Right atrium auricular region (tissue), 2 donors: ENCODE data around the gene UBAP1. TPM values are rescaled to one million over a fixed set of nuclear protein-coding genes. Genes with fewer than 3 reads are reported as not detected.
A peak's percentile ranks its signal among the peaks of the same experiment; 100 is the strongest.
"Not testable (repeated sequence)": the region's sequence is repeated elsewhere in the genome, so short reads cannot be mapped to it uniquely, and the experiment has no call there.

ENCODE experiments used
- DNase-seq: peaks from one replicate; pipeline ENCODE4 v3.0.0-alpha.2; 2019; ENCODE audit warnings: low spot score
- H3K27ac ChIP-seq, 2 donors: fragments of 200-600 bp; sonication (generic); 1 replicate in 1 of 2; 2 replicates in 1 of 2; pipeline ENCODE4 v1.5.1; 2016 to 2019
- H3K27me3 ChIP-seq, 2 donors: fragments of 200-600 bp; sonication (generic); one replicate each; pipeline versions ENCODE4 v1.5.1 to v1.6.0; 2017 to 2019
- H3K36me3 ChIP-seq: fragments of 200-600 bp; sonication (generic); one replicate; pipeline ENCODE4 v1.5.1; 2016
- H3K4me1 ChIP-seq, 2 donors: fragments of 200-600 bp; sonication (generic); one replicate each; pipeline versions ENCODE4 v1.5.1 to v1.6.0; 2017 to 2019
- H3K4me3 ChIP-seq, 2 donors: fragments of 200-600 bp; sonication (generic); 1 replicate in 1 of 2; 2 replicates in 1 of 2; pipeline ENCODE4 v1.5.1; 2017 to 2019; ENCODE audit warnings: mild to moderate bottlenecking in 1 of 2, moderate library complexity in 1 of 2
- H3K9me3 ChIP-seq, 2 donors: fragments of 200-600 bp; sonication (generic); one replicate each; pipeline ENCODE4 v1.5.1; 2019
- total RNA-seq, 2 donors: library from RNA; depleted of rRNA; stranded (reverse); fragments of >200 nt; gene quantifications; one replicate each; pipeline ENCODE4 v1.1.0, GENCODE V29; 2016
- TF ChIP-seq, protein P1 (sequence below), 2 donors: fragments of 200-600 bp; sonication (generic); IDR thresholded peaks; one replicate each; pipeline ENCODE4 v1.5.1; 2019; ENCODE audit warnings: antibody characterized with exemption in 2 of 2

The UBAP1 gene
- total RNA-seq, 2 donors from 2014 or later = 39.4 to 46.4 TPM

- Histone ChIP-seq H3K36me3 (peaks cover 6% of the 10 kb centered on the region), H3K4me1 (peaks cover 0 to 42% of the 10 kb centered on the region in 2 donors), H3K27me3 (no peaks in the 10 kb centered on the region), H3K27ac (peak overlapping the region; percentile 20 to 29), H3K4me3 (no peak overlapping the region), H3K9me3 (no peaks in the 10 kb centered on the region)
- TF ChIP-seq, protein P1, sequence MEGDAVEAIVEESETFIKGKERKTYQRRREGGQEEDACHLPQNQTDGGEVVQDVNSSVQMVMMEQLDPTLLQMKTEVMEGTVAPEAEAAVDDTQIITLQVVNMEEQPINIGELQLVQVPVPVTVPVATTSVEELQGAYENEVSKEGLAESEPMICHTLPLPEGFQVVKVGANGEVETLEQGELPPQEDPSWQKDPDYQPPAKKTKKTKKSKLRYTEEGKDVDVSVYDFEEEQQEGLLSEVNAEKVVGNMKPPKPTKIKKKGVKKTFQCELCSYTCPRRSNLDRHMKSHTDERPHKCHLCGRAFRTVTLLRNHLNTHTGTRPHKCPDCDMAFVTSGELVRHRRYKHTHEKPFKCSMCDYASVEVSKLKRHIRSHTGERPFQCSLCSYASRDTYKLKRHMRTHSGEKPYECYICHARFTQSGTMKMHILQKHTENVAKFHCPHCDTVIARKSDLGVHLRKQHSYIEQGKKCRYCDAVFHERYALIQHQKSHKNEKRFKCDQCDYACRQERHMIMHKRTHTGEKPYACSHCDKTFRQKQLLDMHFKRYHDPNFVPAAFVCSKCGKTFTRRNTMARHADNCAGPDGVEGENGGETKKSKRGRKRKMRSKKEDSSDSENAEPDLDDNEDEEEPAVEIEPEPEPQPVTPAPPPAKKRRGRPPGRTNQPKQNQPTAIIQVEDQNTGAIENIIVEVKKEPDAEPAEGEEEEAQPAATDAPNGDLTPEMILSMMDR (IDR thresholded peaks at IDR 0.05) = no peak
- no peak for DNase-seq
Observed at GRCh38 chr9:34203275-34203991, 24.6 kb downstream of the UBAP1 start.

- Histone ChIP-seq H3K9me3 (no peaks in the 10 kb centered on the region), H3K27ac (peak overlapping the region; percentile 20 to 29), H3K27me3 (no peaks in the 10 kb centered on the region), H3K36me3 (peaks cover 6% of the 10 kb centered on the region), H3K4me1 (peaks cover 0 to 36% of the 10 kb centered on the region in 2 donors), H3K4me3 (no peak overlapping the region)
- TF ChIP-seq, protein P1 (IDR thresholded peaks at IDR 0.05) = no peak
- DNase-seq = no peak
Observed at GRCh38 chr9:34203992-34204635, 25.3 kb downstream of the UBAP1 start.

- H3K36me3 ChIP-seq = peaks cover 6% of the 10 kb centered on the region
- no peak overlapping the region for H3K4me3 ChIP-seq
- DNase-seq = no peak
- H3K9me3 ChIP-seq = no peaks in the 10 kb centered on the region
- no peaks in the 10 kb centered on the region for H3K27me3 ChIP-seq
- TF ChIP-seq, protein P1 (IDR thresholded peaks at IDR 0.05) = no peak
- peaks cover 0 to 26% of the 10 kb centered on the region in 2 donors for H3K4me1 ChIP-seq
- H3K27ac ChIP-seq = no peak overlapping the region
Observed at GRCh38 chr9:34205102-34205501, 26.3 kb downstream of the UBAP1 start.

DNA sequence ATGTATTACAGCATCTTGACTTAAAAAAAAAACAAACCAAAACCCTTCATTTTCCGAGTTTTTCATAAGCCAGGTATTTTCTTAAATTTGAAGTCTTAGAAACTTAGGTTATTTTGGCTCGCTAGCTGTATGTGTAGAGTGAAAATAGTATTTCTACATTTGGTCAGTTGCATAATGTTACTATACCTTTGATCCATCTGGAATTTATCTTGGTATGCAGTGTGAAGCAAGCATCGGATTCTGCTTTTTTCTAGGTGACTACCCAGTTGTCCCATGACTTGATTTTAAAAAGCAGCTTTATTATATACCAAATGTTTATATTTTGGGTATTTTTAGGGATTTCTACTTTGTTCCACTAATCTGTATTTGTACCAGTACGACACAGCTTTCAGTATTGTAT, 27.7 kb downstream of the UBAP1 start:
- TF ChIP-seq, protein P1 (IDR thresholded peaks at IDR 0.05) = no peak
- H3K4me3 ChIP-seq = no peak overlapping the region
- H3K27ac ChIP-seq = no peak overlapping the region
- H3K36me3 ChIP-seq = no peaks in the 10 kb centered on the region
- no peak for DNase-seq
- H3K4me1 ChIP-seq = peaks cover 0 to 13% of the 10 kb centered on the region in 2 donors
- no peaks in the 10 kb centered on the region for H3K9me3 ChIP-seq
- H3K27me3 ChIP-seq = no peaks in the 10 kb centered on the region

DNA sequence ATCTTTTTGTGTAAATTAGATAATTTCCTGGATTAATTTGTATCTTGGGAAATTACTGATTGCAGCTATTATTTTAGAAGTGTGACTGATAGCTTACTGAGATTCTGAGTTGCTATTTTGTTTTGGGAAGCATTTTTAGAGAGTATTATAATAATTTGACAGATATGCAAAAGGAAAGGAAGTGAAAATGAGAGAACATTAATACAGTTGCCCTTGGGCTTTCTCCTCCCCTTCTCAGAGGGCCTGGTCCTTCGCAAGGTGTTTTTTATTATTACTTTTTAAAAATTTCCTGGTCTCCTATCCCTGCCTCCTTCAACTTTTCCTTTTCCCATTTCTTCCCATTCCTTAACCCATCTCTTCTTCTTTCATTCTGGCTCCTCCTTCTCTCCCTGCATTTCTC, 32.6 kb downstream of the UBAP1 start:
- TF ChIP-seq, protein P1 (IDR thresholded peaks at IDR 0.05) = no peak

DNA sequence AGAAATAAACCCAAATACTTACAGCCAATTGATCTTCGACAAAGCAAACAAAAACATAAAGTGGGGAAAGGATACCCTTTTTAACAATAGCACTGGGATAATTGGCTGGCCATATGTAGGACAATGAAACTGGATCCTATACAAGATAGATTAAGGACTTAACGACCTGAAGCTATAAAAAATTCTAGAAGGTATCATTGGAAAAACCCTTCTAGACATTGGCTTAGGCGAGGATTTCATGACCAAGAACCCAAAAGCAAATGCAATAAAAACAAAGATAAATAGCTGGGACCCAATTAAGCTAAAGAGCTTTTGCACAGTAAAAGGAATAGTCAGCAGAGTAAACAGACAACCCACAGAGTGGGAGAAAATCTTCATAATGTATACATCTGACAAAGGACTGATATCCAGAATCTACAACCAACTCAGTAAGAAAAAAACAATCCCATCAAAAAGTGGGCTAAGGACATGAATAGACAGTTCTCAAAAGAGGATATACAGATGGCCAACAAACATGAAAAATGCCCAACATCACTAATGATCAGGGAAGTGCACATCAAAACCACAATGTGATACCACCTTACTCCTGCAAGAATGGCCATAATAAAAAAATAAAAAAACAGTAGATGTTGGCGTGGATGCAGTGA, 35.6 kb downstream of the UBAP1 start:
- H3K4me3 ChIP-seq, H3K9me3 ChIP-seq, DNase-seq, H3K27ac ChIP-seq, H3K4me1 ChIP-seq, H3K36me3 ChIP-seq, H3K27me3 ChIP-seq: not testable (repeated sequence)

More for the DNA sequence above, 32.6 kb downstream of the UBAP1 start:
- H3K4me3 ChIP-seq = no peak overlapping the region
- H3K27me3 ChIP-seq = no peaks in the 10 kb centered on the region
- no peak overlapping the region for H3K27ac ChIP-seq
- H3K4me1 ChIP-seq = no peaks in the 10 kb centered on the region
- no peaks in the 10 kb centered on the region for H3K9me3 ChIP-seq
- DNase-seq = no peak
- H3K36me3 ChIP-seq = no peaks in the 10 kb centered on the region
